ENCODE measurements around the gene COL1A1.

COL1A1 gene

GRCh38 chr17:50170662-50171370 is 30.6 kb downstream of the COL1A1 start:
- no peak for DNase-seq

DNA sequence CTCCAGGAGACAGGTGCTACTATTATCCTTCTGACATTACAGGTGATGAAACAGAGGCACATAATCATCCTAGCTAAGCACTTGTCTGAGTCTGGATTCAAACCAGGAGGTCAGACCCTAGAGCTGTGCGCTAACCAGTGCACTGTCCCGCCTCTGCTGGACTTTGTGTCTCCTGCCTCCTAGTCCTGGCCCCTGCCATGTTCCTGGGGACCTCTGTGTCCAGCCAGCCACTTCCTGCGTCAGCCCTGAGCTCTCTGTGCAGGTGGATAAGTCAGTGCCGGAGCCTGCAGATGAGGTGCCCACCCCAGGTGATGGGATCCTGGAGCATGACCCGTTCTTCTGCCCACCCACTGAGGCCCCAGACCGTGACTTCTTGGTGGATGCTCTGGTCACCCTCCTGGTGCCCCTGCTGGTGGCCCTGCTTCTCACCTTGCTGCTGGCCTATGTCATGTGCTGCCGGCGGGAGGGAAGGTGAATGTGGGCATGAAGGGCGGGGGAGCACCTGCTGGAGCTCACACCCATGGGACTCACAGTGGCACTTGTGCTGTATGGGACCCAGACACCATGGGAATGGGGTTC is 31.5 kb downstream of the COL1A1 start:
- peak; percentile 8 for DNase-seq

GRCh38 chr17:50169121-50169764 is 32.2 kb downstream of the COL1A1 start:
- DNase-seq: peak; percentile 54

DNA sequence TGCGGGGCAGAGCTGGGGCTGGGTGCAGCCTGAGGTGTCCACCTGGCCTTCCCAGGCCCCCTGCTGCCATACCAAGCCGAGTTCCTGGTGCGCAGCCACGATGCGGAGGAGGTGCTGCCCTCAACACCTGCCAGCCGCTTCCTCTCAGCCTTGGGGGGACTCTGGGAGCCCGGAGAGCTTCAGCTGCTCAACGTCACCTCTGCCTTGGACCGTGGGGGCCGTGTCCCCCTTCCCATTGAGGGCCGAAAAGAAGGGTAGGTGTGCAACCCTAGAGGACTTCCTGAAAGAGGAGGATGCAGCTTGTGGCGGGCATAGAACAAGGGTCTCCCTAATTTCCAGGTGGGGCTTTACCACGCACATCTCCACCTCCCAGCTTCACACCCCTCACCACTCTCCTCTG is 33.1 kb downstream of the COL1A1 start:
- peak; percentile 6 for DNase-seq

- DNase-seq: no peak
Measured at GRCh38 chr17:50167371-50167770, 34.1 kb downstream of the COL1A1 start.

DNA sequence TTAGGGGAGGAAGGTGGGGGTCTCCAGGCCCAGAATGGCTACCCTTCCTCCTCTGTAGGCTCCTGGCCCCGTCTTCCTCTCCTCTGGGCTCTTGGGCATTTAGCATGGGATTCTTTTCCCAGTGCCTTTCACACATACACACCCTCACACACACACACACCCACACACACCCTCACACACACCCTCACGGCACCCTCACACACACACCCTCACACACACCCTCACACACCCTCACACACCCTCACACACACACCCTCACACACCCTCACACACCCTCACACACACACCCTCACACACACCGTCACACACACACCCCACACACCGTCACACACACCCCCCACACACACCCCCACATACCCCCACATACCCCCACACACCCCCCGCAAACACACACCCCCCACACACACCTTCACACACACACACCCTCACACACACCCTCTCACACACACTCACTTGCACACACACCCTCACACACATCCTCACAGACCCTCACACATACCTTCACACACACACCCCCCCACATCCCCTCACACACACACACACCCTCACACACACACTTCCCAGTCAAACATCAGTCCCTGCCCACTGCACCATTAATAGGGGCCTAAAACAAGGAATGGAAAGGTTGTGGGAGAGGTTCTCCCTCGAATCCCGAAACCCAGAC is 34.8 kb downstream of the COL1A1 start:
- no peak for DNase-seq

- no peak for DNase-seq
Measured at GRCh38 chr17:50165867-50166517, 35.4 kb downstream of the COL1A1 start, which contains the start of gene SGCA. Gene SGCA (plus strand): TSS chr17:50166005. CDS start chr17:50166041, 36 bp downstream.

- DNase-seq: no peak
Measured at GRCh38 chr17:50165466-50165865, 36.0 kb downstream of the COL1A1 start.

DNA sequence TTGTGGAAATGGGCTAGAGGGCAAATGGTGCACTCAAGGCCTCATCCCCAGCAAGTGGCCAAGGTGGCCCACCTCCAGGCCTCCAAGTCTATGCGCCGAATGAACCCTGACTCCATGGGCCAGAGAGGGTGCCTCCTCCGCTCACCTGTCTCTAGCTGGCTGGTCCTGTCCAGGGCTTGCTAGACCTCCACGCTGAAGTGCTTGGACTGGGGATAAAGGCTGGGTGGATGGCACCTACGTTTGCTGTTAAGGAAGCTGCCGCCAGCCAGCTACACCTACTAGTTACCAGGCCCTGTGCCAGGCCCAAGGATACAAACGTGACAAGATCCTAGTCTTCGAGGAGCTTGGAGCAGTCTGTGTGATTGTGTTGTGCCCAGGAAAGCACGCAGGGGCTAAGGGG is 36.4 kb downstream of the COL1A1 start:
- DNase-seq: no peak

- no peak for DNase-seq
Measured at GRCh38 chr17:50164697-50164988, 36.8 kb downstream of the COL1A1 start.

- no peak for DNase-seq
Measured at GRCh38 chr17:50163843-50164696, 37.4 kb downstream of the COL1A1 start.

GRCh38 chr17:50162466-50163254 is 38.8 kb downstream of the COL1A1 start:
- DNase-seq: no peak

DNA sequence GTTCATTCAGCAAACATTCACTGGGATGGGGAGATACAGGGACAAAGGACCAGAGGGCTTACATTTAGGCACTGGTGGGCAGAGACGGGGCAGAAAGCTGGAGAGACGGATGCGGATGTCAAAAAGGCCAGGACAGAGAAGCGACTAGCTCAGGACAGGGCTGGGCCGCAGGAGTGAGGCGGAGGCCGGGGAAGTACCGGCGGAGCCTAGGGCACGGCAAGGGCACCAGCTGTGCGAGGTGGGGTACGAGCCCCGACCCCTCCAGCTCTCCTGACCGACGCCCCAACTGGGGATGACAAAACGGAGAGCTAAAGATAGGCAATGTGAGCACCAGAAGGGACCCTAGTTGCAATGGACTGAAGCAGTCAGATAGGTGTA is 39.5 kb downstream of the COL1A1 start:
- DNase-seq: no peak

- DNase-seq: peak; percentile 95
Measured at GRCh38 chr17:50161023-50161910, 40.2 kb downstream of the COL1A1 start.

- no peak for DNase-seq
Measured at GRCh38 chr17:50157891-50158290, 43.5 kb downstream of the COL1A1 start.

DNA sequence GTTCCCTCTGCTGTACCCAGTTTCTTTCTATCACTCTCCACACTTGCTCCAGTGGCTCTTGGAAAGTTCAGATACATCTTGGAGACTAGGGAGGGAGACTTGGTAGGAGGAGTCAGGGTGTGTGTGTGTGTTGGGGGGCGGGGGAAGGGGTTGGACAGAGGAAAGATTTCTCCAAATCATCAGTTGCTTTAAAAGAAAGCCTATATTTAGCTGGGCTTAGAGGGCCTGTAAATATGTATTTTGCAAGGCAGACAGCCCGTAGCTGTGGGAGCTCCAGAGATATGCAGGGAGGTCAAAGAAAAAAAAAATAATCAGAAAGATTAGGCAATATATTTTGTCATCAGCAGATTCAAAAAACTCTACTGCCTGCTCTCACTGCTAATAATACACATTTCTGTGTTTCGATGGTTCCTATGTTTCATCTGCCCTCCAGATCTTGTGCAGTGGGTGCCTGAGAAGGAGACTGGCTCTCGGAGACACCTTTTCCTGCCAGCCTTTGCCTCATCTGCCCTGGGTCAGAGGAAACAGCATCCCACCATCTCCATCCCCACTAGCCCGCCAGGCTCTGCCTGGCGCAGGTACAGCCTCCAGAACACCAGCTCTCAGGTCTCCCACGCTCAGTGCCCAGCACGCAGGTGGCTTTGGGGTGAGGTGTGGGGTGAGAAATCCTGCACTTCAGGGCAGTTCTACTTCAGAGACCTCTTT is 46.2 kb downstream of the COL1A1 start:
- no peak for DNase-seq

DNA sequence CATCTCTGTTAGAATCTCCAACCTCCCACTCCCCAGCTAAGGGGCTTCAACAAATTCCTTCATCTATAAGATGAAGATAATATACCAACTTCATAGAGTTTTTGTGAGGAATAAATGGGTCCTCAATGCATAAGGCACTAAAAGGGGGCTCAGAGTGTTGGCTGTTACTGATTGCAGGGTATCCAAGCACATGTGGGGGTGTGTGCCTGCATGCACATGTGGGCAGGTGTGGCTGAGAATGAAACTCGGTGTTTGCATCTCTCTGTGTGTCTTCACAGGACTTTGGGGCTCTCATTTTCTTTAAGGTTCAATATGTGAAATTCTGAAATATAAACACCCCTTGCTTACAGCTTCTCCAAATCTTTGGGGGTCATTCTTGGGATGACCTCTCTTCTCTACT is 46.8 kb downstream of the COL1A1 start:
- DNase-seq: no peak

DNA sequence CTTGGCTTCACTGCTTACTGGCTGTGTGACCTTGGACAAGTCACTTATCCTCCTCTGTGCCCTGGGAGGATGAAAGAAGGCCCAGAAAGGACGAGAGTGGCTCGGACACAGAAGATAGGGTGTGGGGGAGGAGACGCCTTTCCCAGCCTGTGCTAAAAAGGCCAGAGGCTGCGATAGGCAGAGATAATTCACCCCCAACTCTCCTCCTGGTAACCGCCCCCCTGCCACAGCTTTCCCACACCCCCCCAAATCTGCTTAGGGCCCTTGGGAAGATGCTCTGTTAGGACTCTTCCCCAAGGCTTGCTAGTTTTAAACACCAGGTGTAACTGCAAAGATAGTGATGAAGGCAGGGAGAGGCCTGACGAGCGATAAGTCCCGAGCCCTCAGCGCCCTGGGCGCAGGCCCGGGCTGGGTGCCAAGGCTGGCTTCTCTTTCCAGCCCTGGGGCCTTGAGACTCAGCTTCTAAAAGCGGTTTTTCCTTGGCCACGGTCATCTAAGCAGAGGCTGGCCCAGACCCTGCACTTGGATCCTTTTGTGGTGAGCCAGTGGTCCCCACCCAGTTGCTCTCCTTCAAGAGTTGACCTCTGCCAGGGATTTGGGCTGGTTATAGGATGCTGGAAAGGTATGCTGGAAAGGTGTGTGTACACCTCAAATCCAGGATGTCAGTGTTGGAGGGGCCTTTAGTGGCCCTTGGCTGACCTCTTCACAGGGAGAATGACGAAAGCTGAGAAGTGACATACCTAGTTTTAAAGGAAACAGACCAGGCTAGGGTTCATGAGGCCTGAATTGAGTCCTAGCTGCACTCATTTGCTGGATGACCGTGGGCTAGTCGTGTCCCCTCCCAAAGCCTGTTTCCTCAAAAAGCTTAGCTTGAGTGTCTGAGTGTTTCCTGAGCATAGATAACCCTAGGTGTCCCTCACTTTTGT is 47.5 kb downstream of the COL1A1 start:
- DNase-seq: no peak

GRCh38 chr17:50152736-50153135 is 48.7 kb downstream of the COL1A1 start:
- DNase-seq: no peak
